Measurements from ENCODE around the gene CDC40. TPM values are rescaled to one million over a fixed set of nuclear protein-coding genes. Genes with fewer than 3 reads are reported as not detected.
"Not testable (repeated sequence)": the region's sequence is repeated elsewhere in the genome, so short reads cannot be mapped to it uniquely, and the experiment has no call there.

CDC40 gene
- total RNA-seq, 1 donor from 2014 or later, result 11.3 TPM

GRCh38 chr6:110270165-110270564 lies 89.9 kb downstream of the CDC40 start:
- DNase-seq (ENCODE audit: low read depth), result no peak
- TF ChIP-seq CTCF (conservative IDR thresholded peaks at IDR 0.05; ENCODE audit: low read depth, low read length), result no peak
- no peak overlapping the region for H3K4me3 ChIP-seq (ENCODE audit: low read depth, low read length)

GRCh38 chr6:110271732-110272022 lies 91.5 kb downstream of the CDC40 start:
- no peak overlapping the region for H3K4me3 ChIP-seq (ENCODE audit: low read depth, low read length)
- no peak for TF ChIP-seq CTCF (conservative IDR thresholded peaks at IDR 0.05; ENCODE audit: low read depth, low read length)
- no peak for DNase-seq (ENCODE audit: low read depth)

DNA sequence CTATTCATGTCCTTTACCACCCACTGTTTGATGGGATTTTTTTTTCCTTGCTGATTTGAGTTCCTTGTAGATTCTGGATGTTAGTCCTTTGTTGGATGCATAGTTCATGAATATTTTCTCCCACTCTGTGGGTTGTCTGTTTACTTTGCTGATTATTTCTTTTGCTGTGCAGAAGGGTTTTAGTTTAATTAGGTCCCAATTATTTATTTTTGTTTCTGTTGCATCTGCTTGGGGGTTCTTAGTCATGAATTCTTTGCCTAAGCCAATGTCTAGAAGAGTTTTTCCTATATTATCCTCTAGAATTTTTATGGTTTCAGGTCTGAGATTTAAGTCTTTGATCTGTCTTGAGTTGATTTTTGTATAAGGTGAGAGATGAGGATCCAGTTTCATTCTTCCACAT lies 92.6 kb downstream of the CDC40 start:
- H3K4me3 ChIP-seq (ENCODE audit: low read depth, low read length); DNase-seq (ENCODE audit: low read depth): not testable (repeated sequence)

DNA sequence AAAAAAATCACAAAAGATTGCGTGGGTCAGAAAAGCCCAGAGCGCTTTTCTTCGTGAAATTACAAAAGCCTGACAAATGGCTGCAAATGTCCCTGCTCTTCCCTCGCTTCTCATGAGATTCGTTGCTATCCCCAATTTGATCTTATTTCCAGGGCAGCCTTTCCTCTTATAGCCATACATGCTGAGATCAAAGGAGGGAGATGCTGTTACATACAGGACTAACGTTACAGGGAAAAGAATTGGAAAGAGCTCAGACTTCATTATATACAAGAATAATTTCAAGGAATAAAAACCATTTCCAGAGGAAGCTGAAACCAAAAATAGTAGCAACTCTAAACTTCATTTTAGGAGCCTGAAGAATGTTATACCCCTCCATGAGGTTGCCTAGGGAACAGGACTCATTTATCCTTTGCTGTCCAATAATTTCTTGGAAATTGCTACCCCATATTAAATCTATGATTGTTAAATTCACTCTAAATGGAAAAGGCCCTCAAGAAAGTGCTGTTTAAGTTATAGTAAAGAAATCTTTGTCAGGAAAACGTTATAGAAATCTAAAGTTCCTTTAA lies 97.0 kb downstream of the CDC40 start:
- H3K4me3 ChIP-seq (ENCODE audit: low read depth, low read length), result no peak overlapping the region
- DNase-seq (ENCODE audit: low read depth), result no peak
- TF ChIP-seq CTCF (conservative IDR thresholded peaks at IDR 0.05; ENCODE audit: low read depth, low read length), result no peak

Other genes with a start within 250 kb of the CDC40 start
- not detected in 2 replicates for gene GPR6, start 202.1 kb upstream of the CDC40 start, total RNA-seq
- 13.0 and 15.7 TPM in 2 replicates for gene WASF1, start 757 bp upstream of the CDC40 start, total RNA-seq
- gene METTL24, start 177.9 kb downstream of the CDC40 start, total RNA-seq, result 0.43 and 0.69 TPM in 2 replicates
- gene DDO, start 235.1 kb downstream of the CDC40 start, total RNA-seq, result 0.07 TPM in 1 of 2 replicates, not detected in the other